ENCODE results near the gene SLC31A1.

GRCh38 chr9:113257863-113258262 lies 36.5 kb downstream of the SLC31A1 start:
- no peak for TF ChIP-seq EZH2 (IDR thresholded peaks at IDR 0.05; ENCODE audit: insufficient read depth, poor library complexity, severe bottlenecking)
- no peak for TF ChIP-seq EZH2phosphoT487 (IDR thresholded peaks at IDR 0.05; ENCODE audit: insufficient read depth, low read depth)

All from GM23248 (cell line).